Esophagus squamous epithelium (tissue), 5 donors: Measurements from ENCODE around the gene LRCOL1. TPM values are rescaled to one million over a fixed set of nuclear protein-coding genes. Genes with fewer than 3 reads are reported as not detected.

Experiments used
- DNase-seq: peaks from one replicate; lab custom pipeline; 2025; lab: John Stamatoyannopoulos, UW
- H3K27ac ChIP-seq, 4 donors: fragments of 200-600 bp; sonication (generic); one replicate each; pipeline ENCODE4 v1.5.1; 2016 to 2019; ENCODE audit warnings: mild to moderate bottlenecking in 1 of 4
- H3K27me3 ChIP-seq, 4 donors: fragments of 200-600 bp; sonication (generic); 1 replicate in 3 of 4; 2 replicates in 1 of 4; pipeline versions ENCODE4 v1.5.1 to v1.6.0; 2017 to 2021; ENCODE audit warnings: antibody characterized with exemption in 1 of 4
- H3K36me3 ChIP-seq, 3 donors: fragments of 200-600 bp; sonication (generic); one replicate each; pipeline ENCODE4 v1.5.1; 2016 to 2019
- H3K4me1 ChIP-seq, 3 donors: fragments of 200-600 bp; sonication (generic); one replicate each; pipeline ENCODE4 v1.5.1; 2017 to 2019
- H3K4me3 ChIP-seq, 4 donors: fragments of 200-600 bp; sonication (generic); 1 replicate in 3 of 4; 2 replicates in 1 of 4; pipeline ENCODE4 v1.5.1; 2016 to 2019; ENCODE audit warnings: mild to moderate bottlenecking in 2 of 4, moderate library complexity in 1 of 4
- H3K9me3 ChIP-seq, 3 donors: fragments of 200-600 bp; sonication (generic); one replicate each; pipeline ENCODE4 v1.5.1; 2016 to 2019
- CTCF ChIP-seq, 6 experiments: fragments of 450-650 bp in 4 of 6; fragments of 200-600 bp in 2 of 6; sonication (generic) in 2 of 6; IDR thresholded peaks; one replicate each; pipeline ENCODE4 v1.5.1; 2016 to 2019; ENCODE audit warnings: antibody characterized with exemption in 6 of 6, mild to moderate bottlenecking in 4 of 6, moderate library complexity in 4 of 6
- POLR2A ChIP-seq, 4 donors: fragments of 450-650 bp; IDR thresholded peaks; one replicate each; pipeline ENCODE4 v1.6.1; 2017; ENCODE audit warnings: antibody characterized with exemption in 4 of 4, mild to moderate bottlenecking in 4 of 4, moderate library complexity in 3 of 4
- WGBS, 2 donors: methylation state at CpG; one replicate each; pipeline ENCODE4 v1.1.5; 2018; 5-methylcytosine and 5-hydroxymethylcytosine counted together
- intact Hi-C: fragments of 100-400 bp; cut with DNase I; formaldehyde crosslinking; loops from one replicate; pipeline ENCODE4 v1.15.0; 2022
- total RNA-seq, 4 donors: library from RNA; depleted of rRNA; stranded (reverse); fragments of >200 nt; gene quantifications; one replicate each; pipeline ENCODE4 v1.1.0, GENCODE V29; 2016
- donor health status: DM: yes; HTN: yes; CAD: no.

LRCOL1 gene
- total RNA-seq, 4 donors from 2014 or later, result 1.5 TPM; not detected in 3

- TF ChIP-seq CTCF (IDR thresholded peaks at IDR 0.05) (no peak), POLR2A (IDR thresholded peaks at IDR 0.05) (no peak)
- WGBS, 2 donors, result 85 to 92% methylated on average over 3 to 4 of the region's 19 CpGs
- peaks cover 0 to 19% (median 0%) of the 10 kb centered on the region in 3 donors for H3K36me3 ChIP-seq
- DNase-seq, result no peak
- H3K27ac ChIP-seq, result no peak overlapping the region
- no peak overlapping the region for H3K4me3 ChIP-seq
- H3K9me3 ChIP-seq, result no peaks in the 10 kb centered on the region
- peaks cover 0 to 10% (median 0%) of the 10 kb centered on the region in 4 donors for H3K27me3 ChIP-seq
- intact Hi-C loops, result no loop called here
- peaks cover 13 to 30% (median 20%) of the 10 kb centered on the region in 3 donors for H3K4me1 ChIP-seq
Measured at GRCh38 chr12:132557291-132558015, 52.9 kb downstream of the LRCOL1 start.

GRCh38 chr12:132556801-132557200, 53.6 kb downstream of the LRCOL1 start:
- intact Hi-C loops, result no loop called here
- WGBS, 2 donors, result 100% methylated on average over 4 of the region's 17 CpGs; no CpG with 5 or more reads in 1 of the 2 donors
- peaks cover 0 to 10% (median 0%) of the 10 kb centered on the region in 4 donors for H3K27me3 ChIP-seq
- DNase-seq, result no peak
- H3K4me1 ChIP-seq, result peaks cover 13 to 30% (median 20%) of the 10 kb centered on the region in 3 donors
- no peaks in the 10 kb centered on the region for H3K9me3 ChIP-seq
- H3K27ac ChIP-seq, result no peak overlapping the region
- H3K36me3 ChIP-seq, result peaks cover 0 to 25% (median 0%) of the 10 kb centered on the region in 3 donors
- TF ChIP-seq POLR2A (IDR thresholded peaks at IDR 0.05) (no peak), CTCF (IDR thresholded peaks at IDR 0.05) (no peak)
- no peak overlapping the region for H3K4me3 ChIP-seq

GRCh38 chr12:132556216-132556615, 54.2 kb downstream of the LRCOL1 start:
- H3K9me3 ChIP-seq, result no peaks in the 10 kb centered on the region
- peaks cover 0 to 31% (median 0%) of the 10 kb centered on the region in 3 donors for H3K36me3 ChIP-seq
- H3K4me3 ChIP-seq, result no peak overlapping the region
- 70 to 87% methylated on average over 2 to 13 of the region's 16 CpGs for WGBS, 2 donors
- no peak overlapping the region for H3K27ac ChIP-seq
- peaks cover 0 to 10% (median 0%) of the 10 kb centered on the region in 4 donors for H3K27me3 ChIP-seq
- no peak for DNase-seq
- intact Hi-C loops, result no loop called here
- TF ChIP-seq CTCF (IDR thresholded peaks at IDR 0.05) (no peak), POLR2A (IDR thresholded peaks at IDR 0.05) (no peak)
- peaks cover 13 to 25% (median 19%) of the 10 kb centered on the region in 3 donors for H3K4me1 ChIP-seq

- Histone ChIP-seq H3K27me3 (peaks cover 0 to 10% (median 0%) of the 10 kb centered on the region in 4 donors), H3K36me3 (peaks cover 0 to 36% (median 0%) of the 10 kb centered on the region in 3 donors), H3K4me1 (peaks cover 8 to 19% (median 14%) of the 10 kb centered on the region in 3 donors), H3K9me3 (no peaks in the 10 kb centered on the region), H3K4me3 (no peak overlapping the region), H3K27ac (no peak overlapping the region)
- WGBS, 2 donors, result 94 to 96% methylated on average over 10 to 13 of the region's 13 CpGs
- intact Hi-C loops, result no loop called here
- TF ChIP-seq POLR2A (IDR thresholded peaks at IDR 0.05) (no peak), CTCF (IDR thresholded peaks at IDR 0.05) (no peak)
- DNase-seq, result no peak
Measured at GRCh38 chr12:132555686-132556085, 54.7 kb downstream of the LRCOL1 start.
